Stimulated activated CD8-positive, alpha-beta memory T cell treated with anti-CD3 and anti-CD28 coated beads, Interleukin-12 subunit alpha, Interleukin-12 subunit beta, amount 100 ng/mL, for 1 hour (primary cell): ENCODE data around the gene NLRP1.
A peak's percentile ranks its signal among the peaks of the same experiment; 100 is the strongest.

ENCODE experiments used
- DNase-seq: peaks from one replicate; pipeline ENCODE4 v3.0.0-alpha.2; 2020; ENCODE audit warnings: low read depth

The NLRP1 gene

DNA sequence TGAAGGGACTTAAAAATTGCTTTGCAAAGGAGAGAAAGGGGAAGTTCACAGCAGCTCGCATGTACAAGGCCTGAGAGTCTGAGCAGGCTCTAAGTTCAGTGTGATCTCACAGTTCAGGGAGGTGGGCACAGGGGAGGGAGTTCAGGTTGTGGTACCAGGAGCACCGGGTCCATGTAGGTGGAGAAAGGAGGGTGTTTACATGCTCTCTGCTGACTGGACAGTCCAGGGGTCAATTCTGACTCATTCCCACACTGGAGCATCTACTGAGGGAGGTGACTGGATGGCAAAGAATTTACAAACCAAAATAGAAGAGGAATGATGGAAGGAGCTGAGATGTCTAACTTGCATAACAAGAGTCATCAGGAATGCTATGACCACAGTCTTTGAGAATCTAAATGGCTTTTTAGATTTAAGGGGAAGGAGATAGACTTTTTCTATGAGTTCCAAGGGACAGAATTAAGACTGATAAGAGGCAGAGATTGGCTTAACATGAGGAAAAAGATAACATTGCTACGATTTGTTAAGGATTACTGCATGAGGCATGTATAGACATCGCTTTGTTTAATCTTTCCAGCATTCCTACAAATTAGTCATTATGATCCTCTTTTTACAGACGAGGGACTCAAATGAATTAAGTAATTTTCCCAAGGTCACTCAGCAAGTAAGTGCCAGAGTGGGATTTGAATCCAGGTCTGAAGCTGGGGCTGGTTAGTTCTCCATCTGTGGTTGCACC is 68.1 kb downstream of the NLRP1 start:
- DNase-seq: no peak

DNA sequence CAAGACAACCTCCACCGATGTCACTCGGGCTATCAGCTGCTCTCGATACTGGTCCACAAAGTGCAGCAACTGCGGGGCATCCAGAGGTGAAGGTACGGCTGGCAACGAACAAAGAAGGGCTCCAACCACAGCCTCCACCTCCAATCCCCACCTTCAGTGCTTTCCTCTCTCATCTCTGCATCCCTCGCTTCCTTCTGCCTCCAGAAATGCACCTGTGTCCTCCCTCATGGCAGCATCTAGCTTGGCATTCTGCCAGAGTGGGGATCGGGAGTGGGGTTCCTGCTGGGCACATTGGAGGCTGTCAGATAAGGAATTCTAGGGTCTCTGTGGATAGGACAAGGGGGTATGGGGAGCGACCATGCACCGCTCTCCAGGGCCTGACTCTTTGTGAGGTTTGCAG is 69.3 kb downstream of the NLRP1 start:
- DNase-seq: no peak

DNA sequence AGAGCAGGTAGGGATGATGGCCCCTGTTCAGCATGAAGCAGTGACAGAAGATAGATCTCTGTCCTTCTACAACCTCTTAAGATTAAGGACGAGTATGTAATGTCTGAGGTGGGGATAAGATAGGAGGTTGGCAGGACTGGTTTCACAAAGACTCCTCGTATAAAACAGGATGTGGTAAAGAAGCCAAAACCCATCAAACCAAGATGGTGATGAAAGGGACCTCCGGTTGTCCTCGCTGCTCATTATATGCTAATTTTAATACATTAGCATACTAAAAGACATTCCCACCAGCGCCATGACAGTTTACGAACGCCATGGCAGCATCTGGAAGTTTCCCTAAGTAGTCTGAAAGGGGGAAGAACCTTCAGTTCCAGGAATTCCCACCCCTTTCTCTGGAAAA is 70.7 kb downstream of the NLRP1 start:
- DNase-seq: no peak

DNA sequence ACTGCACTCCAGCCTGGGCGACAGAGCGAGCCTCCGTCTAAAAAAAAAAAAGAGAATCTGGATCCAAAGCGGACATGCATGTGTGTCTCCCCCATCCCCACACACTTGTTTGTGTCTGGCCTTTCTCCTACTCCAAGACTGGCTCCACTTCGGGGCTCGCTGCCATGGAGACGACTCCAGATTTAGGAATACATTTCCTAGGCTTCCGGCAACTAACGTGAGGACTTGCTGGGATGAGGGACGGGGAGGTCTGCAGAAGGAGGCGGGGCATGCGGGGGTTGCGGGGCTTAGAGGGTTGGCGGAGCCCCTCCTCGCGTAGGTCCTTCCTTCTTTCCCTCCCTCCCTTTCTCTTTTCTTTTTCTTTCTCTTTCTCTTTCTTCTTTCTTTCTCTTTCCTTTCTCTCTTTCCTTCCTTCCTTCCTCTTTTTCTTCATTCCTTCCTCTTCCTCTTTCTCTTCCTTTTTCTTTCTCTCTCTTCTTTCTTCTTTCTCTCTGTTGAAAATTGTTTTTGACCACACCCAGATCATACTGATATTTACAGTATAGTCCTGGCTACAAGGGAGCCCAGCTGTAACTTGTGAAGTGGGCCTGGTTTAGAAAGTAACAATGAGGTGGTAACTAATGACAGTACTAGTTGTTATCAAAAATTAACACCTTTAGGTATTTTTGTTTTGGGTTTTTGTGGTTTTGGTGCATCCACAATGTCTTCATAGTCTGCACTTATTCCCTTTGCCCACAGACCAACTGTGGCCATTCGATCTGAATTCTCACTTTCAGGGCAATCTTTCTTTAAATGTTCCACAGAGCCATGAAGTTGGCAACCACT is 72.7 kb downstream of the NLRP1 start:
- DNase-seq: no peak

DNA sequence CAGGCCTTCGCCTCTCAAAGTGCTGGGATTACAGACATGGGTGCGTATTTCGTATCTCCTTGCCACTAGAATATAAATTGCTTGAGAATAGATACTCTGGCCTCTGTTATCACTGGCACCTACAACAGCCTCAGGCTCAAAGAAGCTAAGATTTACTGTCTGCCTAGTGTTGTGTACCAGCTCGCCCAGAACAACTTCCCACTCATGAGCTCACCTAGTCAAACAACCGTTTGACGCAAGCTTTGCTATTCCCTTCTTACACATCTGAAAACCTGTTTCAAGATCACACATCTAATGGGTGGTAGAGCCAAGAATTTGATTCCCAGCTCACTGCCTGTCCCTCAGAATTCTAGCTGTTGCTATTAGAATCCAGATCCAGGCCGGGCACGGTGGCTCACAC is 73.5 kb downstream of the NLRP1 start:
- no peak for DNase-seq

DNA sequence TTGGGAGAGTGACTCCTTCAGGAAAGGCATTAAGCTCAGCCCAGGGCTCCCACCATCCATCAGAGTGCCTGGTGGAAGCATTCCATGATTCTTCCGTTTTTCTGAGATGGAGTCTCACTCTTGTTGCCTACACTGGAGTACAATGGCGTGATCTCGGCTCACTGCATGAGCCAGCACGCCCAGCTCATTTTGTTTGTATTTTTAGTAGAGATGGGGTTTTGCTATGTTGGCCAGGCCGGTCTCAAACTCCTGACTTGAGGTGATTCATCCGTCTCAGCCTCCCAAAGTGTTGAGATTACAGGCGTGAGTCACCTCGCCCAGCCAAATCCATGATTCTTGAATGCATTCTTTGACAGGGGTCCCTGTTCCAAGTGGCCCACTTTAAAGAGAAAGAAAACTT is 74.8 kb downstream of the NLRP1 start:
- DNase-seq: no peak

DNA sequence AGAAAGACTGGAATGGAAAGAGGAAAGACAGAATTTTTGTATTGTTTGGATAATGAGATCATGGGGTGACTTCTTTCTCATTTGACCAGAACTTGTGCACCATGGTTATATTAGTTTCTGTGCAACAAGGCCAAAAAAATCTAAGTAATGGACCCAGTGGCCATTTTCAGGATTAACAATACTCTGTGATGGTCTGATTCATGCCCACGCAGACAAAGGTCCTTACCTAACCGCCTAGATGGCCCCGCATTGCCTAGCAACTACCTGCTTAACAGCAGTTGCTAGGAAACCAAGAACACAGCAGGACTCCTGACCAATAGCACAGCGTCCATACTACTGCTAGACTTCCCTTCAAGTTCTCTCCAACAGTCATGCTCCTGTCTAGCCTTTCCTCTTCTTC is 75.5 kb downstream of the NLRP1 start:
- DNase-seq: no peak

DNA sequence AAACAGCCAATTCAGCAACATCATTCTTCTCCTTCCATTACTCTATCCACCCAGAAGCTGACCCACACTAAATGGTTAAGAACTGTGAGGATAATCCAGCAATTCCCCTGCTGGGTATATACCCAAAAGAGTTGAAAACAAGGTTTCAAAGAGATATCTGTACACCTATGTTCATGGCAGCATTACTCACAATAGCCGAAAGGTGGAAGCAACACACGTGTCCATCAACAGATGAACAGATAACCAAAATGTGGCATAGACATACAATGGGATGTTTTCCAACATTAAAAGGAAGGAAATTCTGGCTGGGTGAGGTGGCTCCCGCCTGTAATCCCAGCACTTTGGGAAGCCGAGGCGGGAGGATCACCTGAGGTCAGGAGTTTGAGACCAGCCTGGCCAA is 78.0 kb downstream of the NLRP1 start:
- DNase-seq: no peak

DNA sequence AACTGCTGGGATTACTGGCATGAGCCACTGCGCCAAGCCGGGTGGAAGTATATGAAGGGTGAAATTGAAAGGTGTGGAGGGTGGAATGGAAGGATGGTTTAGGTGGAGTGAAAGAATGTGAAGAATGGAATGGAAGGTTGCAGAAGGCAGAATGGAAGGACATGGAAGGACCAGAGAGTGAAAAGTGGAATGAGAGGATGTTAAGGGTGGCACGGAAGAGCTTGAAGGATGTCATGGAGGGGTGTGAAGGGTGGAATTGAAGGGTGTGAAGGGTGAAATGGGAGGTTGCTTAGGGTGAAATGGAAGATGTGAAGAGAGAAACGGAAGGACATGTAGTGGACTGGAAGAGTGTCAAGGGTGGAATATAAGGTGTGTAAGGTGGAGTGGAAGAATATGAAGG is 81.8 kb downstream of the NLRP1 start:
- DNase-seq: no peak

DNA sequence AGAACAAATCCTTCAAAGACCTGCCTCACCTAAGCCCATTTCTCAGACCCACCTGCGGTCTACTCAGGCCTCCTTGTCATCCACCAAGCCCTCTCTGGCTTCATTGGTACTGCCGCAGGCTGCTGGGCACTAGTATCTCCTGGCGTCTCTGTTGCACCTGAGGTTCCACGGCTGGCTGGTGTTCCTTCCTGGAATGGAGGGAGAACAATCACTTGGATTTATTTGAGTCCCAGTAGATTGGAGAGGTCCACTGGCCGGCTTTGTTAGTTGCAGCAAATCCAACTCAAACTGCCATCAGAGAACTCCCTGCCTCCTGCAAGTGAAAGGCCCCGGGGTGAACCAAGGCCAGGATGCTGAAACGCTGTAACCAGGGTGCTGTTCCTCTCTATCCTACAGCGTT is 82.6 kb downstream of the NLRP1 start:
- DNase-seq: no peak

DNA sequence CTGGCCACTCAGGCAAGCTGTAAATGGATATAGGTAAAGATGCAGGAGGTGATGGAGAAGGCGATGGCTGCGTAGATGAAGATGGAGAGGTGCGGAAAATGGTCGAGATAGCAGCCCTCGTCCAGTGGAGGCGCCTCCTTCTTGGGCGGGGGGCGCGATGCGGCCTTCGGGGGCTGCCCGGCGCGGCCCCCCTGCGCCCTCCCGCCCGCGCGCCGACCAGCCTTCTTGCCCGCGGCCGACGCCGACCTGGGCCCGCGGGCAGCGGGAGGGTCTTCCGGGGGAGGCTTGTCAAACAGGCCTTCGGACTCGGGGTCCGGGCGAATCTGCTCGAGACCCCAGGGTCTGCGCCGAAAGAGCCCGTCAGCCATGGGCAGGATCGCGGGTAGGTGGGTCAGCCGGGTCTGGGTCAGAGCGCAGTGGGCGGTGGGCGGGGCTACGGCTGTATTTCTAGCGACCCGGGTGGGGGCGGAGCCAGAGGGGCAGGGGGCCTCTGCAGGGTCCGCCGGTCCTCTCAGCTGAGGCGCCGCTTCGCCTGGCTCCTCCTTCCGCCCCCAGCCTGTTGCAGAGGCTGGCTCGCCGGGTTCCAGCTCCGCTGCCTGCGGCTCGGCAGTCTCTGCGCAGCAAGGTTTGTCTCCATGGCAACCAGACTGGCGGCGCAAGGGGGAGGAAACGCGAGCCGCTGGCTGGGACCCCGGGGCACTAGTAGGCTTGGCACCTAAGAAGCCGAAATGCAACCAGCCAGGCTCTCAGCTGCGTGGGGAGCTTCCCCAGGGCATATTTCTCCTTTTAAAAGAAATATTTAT is 83.5 kb downstream of the NLRP1 start:
- peak; percentile 46 for DNase-seq

DNA sequence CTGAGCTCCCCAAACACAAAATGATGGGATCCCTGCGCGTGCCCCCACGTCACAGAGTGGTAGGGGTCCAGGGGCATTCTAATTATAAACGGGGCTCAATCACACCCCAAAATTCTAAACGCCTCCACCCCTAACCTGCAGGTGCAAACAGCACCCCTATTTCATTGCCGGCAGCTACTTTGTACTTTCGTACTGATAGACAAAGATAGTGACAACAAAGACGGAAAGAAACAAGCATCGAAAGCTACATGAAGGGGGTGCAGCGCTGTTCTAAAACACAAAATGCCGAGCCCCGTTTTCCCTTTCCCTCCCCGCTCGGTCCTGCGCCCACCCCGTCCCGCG is 84.1 kb downstream of the NLRP1 start:
- no peak for DNase-seq

DNA sequence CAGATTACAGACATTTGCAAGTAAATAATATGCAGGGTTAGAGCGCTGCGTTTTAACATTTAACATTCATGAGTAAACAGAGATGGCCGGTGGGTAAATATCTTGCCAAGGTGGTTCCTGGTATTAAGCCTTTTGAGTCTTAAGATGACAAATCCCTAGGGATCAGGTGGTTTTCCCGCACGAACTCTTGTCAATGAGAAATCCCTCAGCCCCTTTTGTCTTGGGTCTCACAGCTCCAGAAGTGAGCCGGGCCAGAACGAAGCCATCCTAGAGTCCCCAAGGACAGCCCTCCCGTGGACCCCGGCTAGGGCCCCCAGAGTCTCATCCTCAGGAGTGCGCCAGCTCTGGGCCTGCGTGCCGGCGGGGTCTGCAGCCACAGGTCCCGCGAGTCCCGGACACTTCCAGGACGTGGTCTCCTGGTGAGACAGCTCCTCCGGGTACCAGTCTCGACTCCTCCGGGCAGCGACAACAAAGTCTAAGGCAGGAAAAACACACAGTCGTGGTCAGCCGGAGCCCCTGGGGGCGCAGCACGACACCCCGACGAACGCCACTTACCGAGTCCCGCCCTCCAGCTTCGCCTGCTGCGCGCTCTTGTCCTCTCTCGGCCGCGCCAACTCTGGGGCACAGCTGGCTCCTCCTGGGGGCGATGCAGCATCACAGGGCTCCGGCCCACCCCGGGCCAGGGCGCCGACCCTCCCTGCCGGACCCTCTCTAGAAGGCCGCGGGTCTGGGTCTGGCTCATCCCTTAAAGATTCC is 84.7 kb downstream of the NLRP1 start:
- DNase-seq: no peak

DNA sequence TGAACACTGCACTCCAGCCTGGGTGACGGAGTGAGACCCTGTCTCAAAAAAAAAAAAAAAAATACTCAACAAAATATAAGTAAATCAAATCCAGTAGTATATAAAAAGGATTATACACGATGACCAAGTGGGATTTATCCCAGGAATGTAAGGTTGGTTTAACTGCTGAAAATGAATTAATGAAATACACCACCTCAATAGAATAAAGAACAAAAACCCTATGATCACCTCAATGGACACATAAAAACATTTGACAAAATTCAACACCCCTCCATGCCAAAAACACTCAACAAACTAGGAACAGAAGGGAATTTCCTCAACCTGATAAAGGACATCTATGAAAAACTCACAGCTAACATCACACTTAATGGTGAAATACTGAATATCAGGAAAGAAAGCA is 91.3 kb downstream of the NLRP1 start:
- DNase-seq: no peak

DNA sequence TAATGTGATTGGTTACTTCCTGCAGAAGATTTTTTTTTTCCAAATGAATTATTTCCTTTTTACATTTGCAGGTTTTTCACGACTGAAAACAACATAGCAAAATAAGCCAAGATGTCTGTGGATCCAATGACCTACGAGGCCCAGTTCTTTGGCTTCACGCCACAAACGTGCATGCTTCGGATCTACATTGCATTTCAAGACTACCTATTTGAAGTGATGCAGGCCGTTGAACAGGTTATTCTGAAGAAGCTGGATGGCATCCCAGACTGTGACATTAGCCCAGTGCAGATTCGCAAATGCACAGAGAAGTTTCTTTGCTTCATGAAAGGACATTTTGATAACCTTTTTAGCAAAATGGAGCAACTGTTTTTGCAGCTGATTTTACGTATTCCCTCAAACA is 95.6 kb downstream of the NLRP1 start:
- no peak for DNase-seq

DNA sequence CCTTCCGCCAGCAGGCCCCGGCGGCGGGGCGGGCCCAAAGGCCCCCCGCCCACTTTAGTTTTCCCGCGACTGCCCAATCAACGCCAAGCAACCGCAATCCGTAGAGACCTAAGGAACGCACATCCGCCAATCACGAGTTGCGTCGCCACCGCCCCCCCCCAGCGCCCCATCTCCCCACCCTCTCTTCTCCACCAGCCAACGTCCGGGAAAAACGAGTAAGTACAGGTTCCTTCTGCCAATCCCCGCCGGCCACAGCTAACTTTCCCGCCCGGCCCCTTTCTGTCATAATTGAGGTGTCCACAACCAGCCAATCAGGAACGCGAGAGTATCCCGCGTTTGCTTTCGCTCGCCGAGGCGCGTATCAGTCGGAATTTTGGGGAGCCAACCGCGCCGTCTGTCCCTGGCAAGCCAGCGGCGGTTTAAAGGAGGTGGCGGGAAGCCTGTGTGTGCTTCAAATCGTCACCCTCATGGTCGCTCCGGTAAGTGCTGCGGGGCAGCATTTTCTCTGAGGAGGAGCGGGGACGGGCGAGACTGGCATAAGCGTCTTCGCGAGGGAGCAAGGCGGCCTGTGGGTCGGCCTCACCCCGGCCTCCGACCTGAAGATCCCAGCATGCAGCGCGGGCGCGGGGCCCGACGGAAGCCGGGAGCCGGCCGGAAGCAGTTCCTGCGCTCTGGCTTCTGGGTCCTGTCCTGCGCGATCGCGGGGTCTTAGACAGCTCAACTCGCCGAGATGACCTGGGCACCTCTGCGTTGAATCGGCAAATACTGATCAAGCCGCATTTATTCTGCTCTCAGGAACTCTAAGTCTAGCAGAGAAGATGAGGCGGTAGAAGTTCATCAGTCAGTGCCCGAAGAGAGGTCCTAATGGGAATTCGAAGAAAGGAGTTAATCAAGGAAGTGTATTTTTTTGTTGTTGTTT is 97.8 kb downstream of the NLRP1 start, which contains the start of gene MIS12:
MIS12 (plus strand) TSS at position 361 of the 919 bp plus-strand sequence. CDS start 2,297 bp downstream, outside the sequence.
- DNase-seq: peak; percentile 95

DNA sequence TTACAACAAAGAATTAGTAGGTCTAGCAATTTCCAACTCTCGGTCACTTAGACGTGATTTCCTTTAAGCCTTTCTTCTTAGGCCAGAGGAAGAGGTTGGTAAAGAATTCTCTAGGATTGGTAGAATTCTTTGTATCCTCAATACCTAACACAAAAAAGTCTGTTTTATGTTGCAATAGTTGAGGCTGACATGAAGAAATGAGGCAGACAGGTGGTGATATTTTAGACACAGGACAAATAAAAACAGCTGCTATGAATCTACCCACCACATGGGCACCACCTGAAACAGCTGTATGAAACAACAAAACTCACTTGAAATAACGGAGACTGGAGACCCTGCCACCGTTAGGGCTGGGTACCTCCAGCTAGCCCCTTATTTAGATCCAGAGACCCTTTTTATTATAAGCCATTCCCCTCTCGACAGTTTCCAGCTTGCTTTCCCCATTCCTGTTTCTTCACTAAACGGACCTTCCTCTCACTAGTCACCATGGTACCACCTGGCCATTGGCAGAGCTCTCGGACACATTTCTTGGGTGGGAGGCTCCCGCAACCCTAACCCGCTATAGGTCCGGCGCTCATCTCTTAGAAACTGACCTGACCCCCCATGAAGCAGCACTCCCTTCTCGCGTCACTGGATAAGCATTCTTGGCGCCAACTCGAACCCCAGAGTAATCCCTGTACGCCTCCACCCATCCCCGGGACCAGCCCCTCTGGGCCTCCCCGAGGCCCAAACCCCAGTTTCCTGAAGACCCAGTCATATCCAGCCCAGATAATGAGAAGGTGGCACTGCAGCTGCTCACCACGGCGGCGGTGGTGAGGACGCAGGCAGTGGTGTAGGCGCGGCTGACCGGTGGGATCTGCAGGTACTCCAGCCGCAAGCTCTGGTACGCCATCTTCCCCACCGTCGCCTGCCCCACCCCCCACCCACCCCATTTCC is 98.8 kb downstream of the NLRP1 start, which contains the start of gene DERL2:
DERL2 (minus strand) TSS at position 909 of the 936 bp plus-strand sequence; CDS start at position 892, 17 bp downstream.
- DNase-seq: no peak

DNA sequence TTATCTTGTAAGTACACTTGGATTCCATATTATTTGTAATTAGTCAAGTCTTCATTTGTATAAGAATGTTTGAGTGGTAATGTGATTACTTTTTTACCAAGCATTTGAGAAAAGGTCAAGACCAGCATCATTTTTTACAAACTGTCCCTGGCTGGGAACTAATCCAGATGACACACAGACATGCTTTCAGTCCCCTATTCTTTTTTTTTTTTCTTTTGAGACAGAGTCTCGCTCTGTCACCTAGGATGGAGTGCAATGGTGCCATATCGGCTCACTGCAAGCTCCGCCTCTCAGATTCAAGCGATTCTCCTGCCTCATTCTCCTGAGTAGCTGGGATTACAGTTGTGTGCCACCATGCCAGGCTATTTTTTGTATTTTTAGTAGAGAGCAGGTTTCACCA is 102.9 kb downstream of the NLRP1 start:
- no peak for DNase-seq

DNA sequence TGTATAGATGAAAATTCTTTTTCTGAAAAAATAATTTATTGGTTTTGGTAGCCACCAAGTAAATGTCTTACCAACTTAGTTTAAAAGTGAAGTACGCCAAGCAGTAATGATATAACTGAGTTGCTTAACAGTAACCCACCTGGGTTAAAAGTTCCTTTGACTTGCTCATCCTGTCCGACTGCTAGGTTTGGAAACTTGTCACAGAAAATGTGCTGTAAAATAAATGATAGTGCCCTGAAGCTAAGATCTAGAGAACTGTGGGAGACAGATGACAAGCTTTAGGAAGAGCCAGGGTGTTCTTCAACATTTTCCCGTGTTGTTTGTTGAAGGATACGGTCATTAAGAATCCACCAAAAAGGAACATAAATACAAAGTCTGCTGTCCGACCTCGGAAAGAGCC is 103.3 kb downstream of the NLRP1 start:
- DNase-seq: no peak

DNA sequence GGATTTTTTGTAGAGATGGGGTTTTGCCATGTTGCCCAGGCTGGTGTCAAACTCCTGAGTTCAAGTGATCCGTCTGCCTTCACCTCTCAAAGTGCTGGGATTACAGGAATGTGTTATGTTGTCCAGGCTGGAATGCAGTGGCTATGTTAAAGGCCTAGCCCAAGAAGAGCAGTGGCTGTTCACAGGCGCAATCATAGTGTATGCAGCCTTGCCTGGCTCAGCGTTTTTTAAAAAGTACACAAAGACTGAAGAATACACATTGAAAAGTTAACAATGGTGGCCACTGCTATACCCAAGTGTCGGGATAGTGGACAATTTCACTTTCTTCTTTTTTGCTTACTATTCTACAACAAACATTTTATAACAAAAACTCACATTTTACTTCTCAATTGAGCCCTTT is 105.3 kb downstream of the NLRP1 start:
- DNase-seq: no peak
